K562 (cell line): ENCODE measurements around the gene LGSN. TPM values are rescaled to one million over a fixed set of nuclear protein-coding genes. Genes with fewer than 3 reads are reported as not detected.

ENCODE experiments used
- ATAC-seq: fragments of 200-7000 bp; cut with Tn5 transposase; 3 replicates; pipeline ENCODE4 v1.9.1; 2020; ENCODE audit warnings: moderate library complexity
- BruUV-seq: library from RNA; stranded (reverse); fragments of 400-500 nt; replicated peaks from 2 replicates; lab custom pipeline; 2021; lab: Mats Ljungman, UMichigan
- CTCF ChIA-PET: fragments of 300-600 bp; formaldehyde crosslinking; extraction: SDS; loops from one replicate; lab custom pipeline; 2021; ENCODE audit warnings: low intra/inter-chr PET ratio; lab: Yijun Ruan, JAX
- POLR2A ChIA-PET: fragments of 300-600, 350-650 bp; sonication (Branson Sonifier 250); formaldehyde crosslinking; extraction: SDS; loops from one replicate; lab custom pipeline; 2021; ENCODE audit warnings: antibody characterized with exemption, inconsistent platforms; lab: Yijun Ruan, JAX
- DNase-seq, 4 experiments: peaks; one replicate each; pipeline versions ENCODE4 v3.0.0 to v3.0.0-alpha.2; 2011 to 2018; ENCODE audit warnings: low spot score in 3 of 4, mixed read lengths in 3 of 4; ENCODE audit errors: extremely low read depth in 1 of 4
- FAIRE-seq: peaks from 2 replicates; lab custom pipeline; 2011; peaks lifted over from hg19 to GRCh38; lab: Jason Lieb, UNC
- H2AFZ ChIP-seq: 2 replicates; pipeline ENCODE4 v1.6.0; 2011; ENCODE audit warnings: low read depth, low read length, control low read depth, inconsistent platforms
- H3K27ac ChIP-seq: fragments of 200-600 bp; 3 replicates; pipeline ENCODE4 v1.8.0; 2011; ENCODE audit warnings: low read depth, mild to moderate bottlenecking, control low read depth, inconsistent platforms, low read length, moderate library complexity, mixed read lengths; ENCODE audit errors: extremely low read depth
- H3K27me3 ChIP-seq, 2 experiments: fragments of 300-600 bp in 1 of 2; 2 replicates in 1 of 2; 3 replicates in 1 of 2; pipeline versions ENCODE4 v1.6.0 to v1.8.0; 2011; ENCODE audit warnings: inconsistent platforms in 2 of 2, low read length in 2 of 2, mild to moderate bottlenecking in 1 of 2, mixed read lengths in 1 of 2, moderate library complexity in 1 of 2; ENCODE audit not compliant: control insufficient read depth in 2 of 2, insufficient read depth in 2 of 2
- H3K36me3 ChIP-seq: fragments of 300-600 bp; 3 replicates; pipeline ENCODE4 v1.8.0; 2011; ENCODE audit warnings: mild to moderate bottlenecking, low read length, inconsistent platforms; ENCODE audit not compliant: control insufficient read depth, insufficient read depth
- H3K4me1 ChIP-seq, 2 experiments: fragments of 200-600 bp in 1 of 2; replicated peaks in 1 of 2; 2 replicates in 1 of 2; 3 replicates in 1 of 2; pipeline versions ENCODE4 v1.5.1 to v1.8.0; 2011; ENCODE audit warnings: inconsistent platforms in 2 of 2, low read length in 2 of 2, mild to moderate bottlenecking in 1 of 2, mixed read lengths in 1 of 2, moderate library complexity in 1 of 2; ENCODE audit not compliant: control insufficient read depth in 2 of 2, insufficient read depth in 2 of 2
- H3K4me2 ChIP-seq: 2 replicates; pipeline ENCODE4 v1.6.1; 2011; ENCODE audit warnings: low read length, control low read depth, inconsistent platforms, mixed read lengths; ENCODE audit not compliant: insufficient read depth
- H3K4me3 ChIP-seq: fragments of 200-600 bp; sonication (generic), shearing (Covaris generic); 2 replicates; pipeline ENCODE4 v1.5.1; 2016; ENCODE audit warnings: control low read depth, inconsistent platforms
- H3K79me2 ChIP-seq: fragments of 200-600 bp; 3 replicates; pipeline ENCODE4 v1.8.0; 2011; ENCODE audit warnings: low read length, inconsistent platforms; ENCODE audit not compliant: control insufficient read depth, insufficient read depth
- H3K9ac ChIP-seq, 2 experiments: 2 replicates each; pipeline versions ENCODE4 v1.6.0 to v1.6.1; 2011; ENCODE audit warnings: low read depth in 2 of 2, low read length in 2 of 2, control low read depth in 1 of 2, inconsistent platforms in 1 of 2, mild to moderate bottlenecking in 1 of 2, mixed read lengths in 1 of 2; ENCODE audit not compliant: insufficient read depth in 1 of 2
- H3K9me1 ChIP-seq: one replicate; pipeline ENCODE4 v1.6.0; 2011; ENCODE audit warnings: inconsistent platforms, mild to moderate bottlenecking, low read length, moderate library complexity; ENCODE audit not compliant: control insufficient read depth, insufficient read depth
- H3K9me3 ChIP-seq: replicated peaks from 2 replicates; pipeline ENCODE4 v1.5.1; 2011; ENCODE audit warnings: low read depth, low read length, inconsistent platforms; ENCODE audit not compliant: control insufficient read depth, insufficient read depth
- H4K20me1 ChIP-seq: replicated peaks from 2 replicates; pipeline ENCODE4 v1.6.1; 2011; ENCODE audit warnings: low read length, inconsistent platforms, mixed read lengths; ENCODE audit not compliant: control insufficient read depth, insufficient read depth
- ATF3 ChIP-seq, 2 experiments: fragments of 450-650 bp in 1 of 2; sonication (generic) in 1 of 2; formaldehyde crosslinking in 1 of 2; IDR thresholded peaks in 1 of 2; conservative IDR thresholded peaks in 1 of 2; 2 replicates each; pipeline versions ENCODE4 v1.6.1 to v1.8.1; 2016 to 2023; ENCODE audit warnings: mild to moderate bottlenecking in 2 of 2, moderate library complexity in 2 of 2, inconsistent platforms in 1 of 2, missing genetic modification reagents in 1 of 2
- ATF4 ChIP-seq: fragments of 450-650 bp; formaldehyde crosslinking; IDR thresholded peaks from 2 replicates; pipeline ENCODE4 v1.4.0; 2022; ENCODE audit warnings: mild to moderate bottlenecking, moderate library complexity
- CEBPB ChIP-seq: fragments of 450-650 bp; IDR thresholded peaks from 2 replicates; pipeline ENCODE4 v1.6.1; 2016; ENCODE audit warnings: missing genetic modification characterization, missing compliant biosample characterization
- CEBPG ChIP-seq, 3 experiments: fragments of 200-800 bp in 1 of 3; sonication (Bioruptor generic) in 1 of 3; sonication (generic) in 1 of 3; formaldehyde crosslinking in 1 of 3; IDR thresholded peaks in 2 of 3; conservative IDR thresholded peaks in 1 of 3; 2 replicates each; pipeline versions ENCODE4 v1.6.1 to v1.8.0; 2016 to 2022; ENCODE audit warnings: missing compliant biosample characterization in 2 of 3, missing genetic modification characterization in 2 of 3, mild to moderate bottlenecking in 1 of 3, missing genetic modification reagents in 1 of 3
- HMG20A ChIP-seq: fragments of 450-650 bp; formaldehyde crosslinking; conservative IDR thresholded peaks from 2 replicates; pipeline ENCODE4 v1.4.0; 2020; ENCODE audit warnings: mild to moderate bottlenecking, mixed read lengths
- PRPF4 ChIP-seq: fragments of 200-400 bp; formaldehyde crosslinking; IDR thresholded peaks from one replicate; pipeline ENCODE4 v1.6.1; 2017; ENCODE audit warnings: low read length, low read depth, mild to moderate bottlenecking; ENCODE audit not compliant: insufficient read depth, poor library complexity, severe bottlenecking
- ZBTB43 ChIP-seq: sonication (generic); formaldehyde crosslinking; IDR thresholded peaks from 2 replicates; pipeline ENCODE4 v1.8.0; 2023; ENCODE audit warnings: mild to moderate bottlenecking, missing genetic modification reagents
- ZNF785 ChIP-seq: fragments of 250-450 bp; sonication (Bioruptor Pico); IDR thresholded peaks from 2 replicates; pipeline ENCODE4 v1.4.0; 2020; ENCODE audit warnings: mild to moderate bottlenecking
- WGBS: fragments of 100-300 bp; shearing (Covaris generic); methylation state at CpG from one replicate; pipeline ENCODE4 v1.1.6; 2016; ENCODE audit warnings: low coverage, mixed read lengths; ENCODE audit not compliant: insufficient coverage; ENCODE audit errors: missing lambda C conversion rate; 5-methylcytosine and 5-hydroxymethylcytosine counted together
- in situ Hi-C: fragments of 300-500 bp; cut with MboI; formaldehyde crosslinking; loops from 4 replicates; pipeline ENCODE4 v1.15.0; 2018; ENCODE audit warnings: inconsistent platforms, mixed read lengths
- intact Hi-C: fragments of 100-400 bp; cut with micrococcal nuclease; formaldehyde crosslinking; loops from 2 replicates; pipeline ENCODE4 v1.14.2; 2022
- polyA plus RNA-seq, 8 experiments: library from polyadenylated mRNA; depleted of rRNA in 4 of 8; stranded (reverse) in 5 of 8; unstranded in 3 of 8; fragments of >200 nt; fragmentation: Nextera tagmentation in 2 of 8; fragmentation: Illumina TruSeq in 1 of 8; extraction: Ambion mirVana in 2 of 8; extraction: Trizol in 1 of 8; gene quantifications; 2 replicates each; pipeline versions ENCODE4 v1.2.1 to v1.2.3, GENCODE V29; 2011 to 2014; ENCODE audit warnings: inconsistent platforms in 1 of 8, missing spikeins in 1 of 8
- total RNA-seq, 7 experiments: library from RNA; depleted of rRNA in 6 of 7; stranded (reverse); fragments of >200 nt in 6 of 7; fragmentation: Illumina TruSeq in 2 of 7; extraction: Trizol in 2 of 7; gene quantifications; 2 replicates each; pipeline versions ENCODE4 v1.2.1 to v1.2.3, GENCODE V29; 2011 to 2021; ENCODE audit warnings: low replicate concordance in 1 of 7

The LGSN gene
- total and polyA plus RNA-seq, 9 of the 15 experiments (the other 6 are each of a cell fraction or from before 2014, with no cell fraction given) = 0.01 TPM; not detected in 8

- TF ChIP-seq PRPF4 = no peak
- TF ChIP-seq, all 486 proteins: peak for 0
Measured at GRCh38 chr6:63245909-63246308, 73.9 kb downstream of the LGSN start (continued).

GRCh38 chr6:63245420-63245819 lies 74.4 kb downstream of the LGSN start:
- no peak overlapping the region for H3K9ac ChIP-seq
- no peak overlapping the region for H3K4me3 ChIP-seq
- FAIRE-seq = no peak
- in situ Hi-C loops = no loop called here
- ChIA-PET CTCF (no interaction called here), POLR2A (no interaction called here)
- H3K9me1 ChIP-seq = no peaks in the 10 kb centered on the region
- no peak overlapping the region for H2AFZ ChIP-seq
- 0% methylated on average over 2 of the region's 2 CpGs for WGBS
- no peaks in the 10 kb centered on the region for H3K9me3 ChIP-seq
- no peaks in the 10 kb centered on the region for H3K79me2 ChIP-seq
- intact Hi-C loops = no loop called here
- H4K20me1 ChIP-seq = no peaks in the 10 kb centered on the region
- ATAC-seq = no peak
- no peaks in the 10 kb centered on the region for H3K36me3 ChIP-seq
- BruUV-seq = no TSS peak
- no peak for DNase-seq
- H3K4me1 ChIP-seq = no peaks in the 10 kb centered on the region
- TF ChIP-seq ZNF785 (no peak), HMG20A (CRISPR knock-in tag) (no peak), CEBPG (CRISPR knock-in tag; IDR thresholded peaks at IDR 0.05) (no peak), CEBPG (tag; conservative IDR thresholded peaks at IDR 0.05 in 1 of 2, IDR thresholded peaks at IDR 0.05 in 1 of 2) (peak in 1 of 2 experiments; percentile 75; a peak in 2 of 4 replicates), CEBPB (tag) (0 out of 2 replicates have a peak, but pooled peaks have one; percentile 27), ATF3 (IDR thresholded peaks at IDR 0.05) (peak; percentile 40; the same call in 1 of the 2 replicates), ATF3 (CRISPR knock-in tag; conservative IDR thresholded peaks at IDR 0.05) (no peak), ATF4 (CRISPR knock-in tag) (0 out of 2 replicates have a peak, but pooled peaks have one; percentile 30), ZBTB43 (CRISPR knock-in tag) (no peak)
- H3K27me3 ChIP-seq = no peaks in the 10 kb centered on the region
- H3K27ac ChIP-seq = no peak overlapping the region
- H3K4me2 ChIP-seq = no peak overlapping the region
